ENCODE results near the gene FIBCD1.
A peak's percentile ranks its signal among the peaks of the same experiment; 100 is the strongest.

- TF ChIP-seq CTCF (IDR thresholded peaks at IDR 0.05; ENCODE audit: low read length) (peak; percentile 33; the same call in 1 of the 2 replicates), EZH2 (IDR thresholded peaks at IDR 0.05; ENCODE audit: borderline replicate concordance, low read length) (no peak)
Measured at GRCh38 chr9:130896233-130897014, 42.6 kb downstream of the FIBCD1 start, which contains the start of gene QRFP.
